ENCODE results near the gene SGCG. TPM values are rescaled to one million over a fixed set of nuclear protein-coding genes. Genes with fewer than 3 reads are reported as not detected.

Gene SGCG
- polyA plus RNA-seq, 2 of the 4 experiments (the other 2 are of a cell fraction) = 0.09 TPM; not detected in 1

GRCh38 chr13:23202383-23202782 is 21.6 kb downstream of the SGCG start:
- CTCF ChIA-PET = no interaction called here
- WGBS (ENCODE audit: missing lambda C conversion rate) = 14% methylated on average over 3 of the region's 3 CpGs

DNA sequence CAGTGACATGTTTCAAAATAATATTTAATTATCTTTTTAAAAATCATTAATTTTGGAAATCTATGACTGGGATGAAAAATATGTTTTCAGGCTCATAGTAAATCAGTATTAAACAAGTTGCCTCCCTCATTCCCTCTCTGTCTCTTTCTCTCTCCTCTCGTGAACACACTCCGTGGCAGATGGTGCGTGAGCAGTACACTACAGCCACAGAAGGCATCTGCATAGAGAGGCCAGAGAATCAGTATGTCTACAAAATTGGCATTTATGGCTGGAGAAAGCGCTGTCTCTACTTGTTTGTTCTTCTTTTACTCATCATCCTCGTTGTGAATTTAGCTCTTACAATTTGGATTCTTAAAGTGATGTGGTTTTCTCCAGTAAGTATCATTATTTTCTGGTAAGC is 22.7 kb downstream of the SGCG start:
- ChIA-PET POLR2A (no interaction called here), CTCF (no interaction called here)
- FAIRE-seq = no peak

More at GRCh38 chr13:23202383-23202782, 21.6 kb downstream of the SGCG start:
- DNase-seq (ENCODE audit: low read depth in 1 of 2, low spot score in 1 of 2) = no peak
- Histone ChIP-seq H3K4me2 (no peak overlapping the region), H3K4me3 (no peak overlapping the region), H3K9me3 (peaks cover 4% of the 10 kb centered on the region; the same call in 1 of the 3 replicates), H3K27ac (no peak overlapping the region), H3K4me1 (no peaks in the 10 kb centered on the region)
- no peak for FAIRE-seq
- ATAC-seq = no peak
- POLR2A ChIA-PET = no interaction called here
- TF ChIP-seq EHMT2 (IDR thresholded peaks at IDR 0.05; ENCODE audit: low read depth) (no peak), JUNB (IDR thresholded peaks at IDR 0.05) (no peak), HOXA7 (CRISPR knock-in tag; IDR thresholded peaks at IDR 0.05) (no peak), ZSCAN20 (CRISPR knock-in tag; IDR thresholded peaks at IDR 0.05) (no peak)
- TF ChIP-seq, protein P1, sequence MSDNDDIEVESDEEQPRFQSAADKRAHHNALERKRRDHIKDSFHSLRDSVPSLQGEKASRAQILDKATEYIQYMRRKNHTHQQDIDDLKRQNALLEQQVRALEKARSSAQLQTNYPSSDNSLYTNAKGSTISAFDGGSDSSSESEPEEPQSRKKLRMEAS (IDR thresholded peaks at IDR 0.05) = no peak

More for the DNA sequence above, 22.7 kb downstream of the SGCG start:
- H3K4me2 ChIP-seq = no peak overlapping the region
- no peak for TF ChIP-seq EHMT2 (IDR thresholded peaks at IDR 0.05; ENCODE audit: low read depth)
- no peak for TF ChIP-seq CHD2 (IDR thresholded peaks at IDR 0.05; ENCODE audit: low read length, partially characterized antibody)
- TF ChIP-seq SREBF2 (IDR thresholded peaks at IDR 0.05) = no peak
- no peak for TF ChIP-seq FOXS1 (CRISPR knock-in tag; IDR thresholded peaks at IDR 0.05)
- TF ChIP-seq RNF2 (IDR thresholded peaks at IDR 0.05; ENCODE audit: borderline replicate concordance, low read depth) = no peak
- no peak for TF ChIP-seq KDM1A (IDR thresholded peaks at IDR 0.05; ENCODE audit: low read depth)
- TF ChIP-seq ZNF302 (CRISPR knock-in tag; IDR thresholded peaks at IDR 0.05) = no peak
- TF ChIP-seq, protein P2, sequence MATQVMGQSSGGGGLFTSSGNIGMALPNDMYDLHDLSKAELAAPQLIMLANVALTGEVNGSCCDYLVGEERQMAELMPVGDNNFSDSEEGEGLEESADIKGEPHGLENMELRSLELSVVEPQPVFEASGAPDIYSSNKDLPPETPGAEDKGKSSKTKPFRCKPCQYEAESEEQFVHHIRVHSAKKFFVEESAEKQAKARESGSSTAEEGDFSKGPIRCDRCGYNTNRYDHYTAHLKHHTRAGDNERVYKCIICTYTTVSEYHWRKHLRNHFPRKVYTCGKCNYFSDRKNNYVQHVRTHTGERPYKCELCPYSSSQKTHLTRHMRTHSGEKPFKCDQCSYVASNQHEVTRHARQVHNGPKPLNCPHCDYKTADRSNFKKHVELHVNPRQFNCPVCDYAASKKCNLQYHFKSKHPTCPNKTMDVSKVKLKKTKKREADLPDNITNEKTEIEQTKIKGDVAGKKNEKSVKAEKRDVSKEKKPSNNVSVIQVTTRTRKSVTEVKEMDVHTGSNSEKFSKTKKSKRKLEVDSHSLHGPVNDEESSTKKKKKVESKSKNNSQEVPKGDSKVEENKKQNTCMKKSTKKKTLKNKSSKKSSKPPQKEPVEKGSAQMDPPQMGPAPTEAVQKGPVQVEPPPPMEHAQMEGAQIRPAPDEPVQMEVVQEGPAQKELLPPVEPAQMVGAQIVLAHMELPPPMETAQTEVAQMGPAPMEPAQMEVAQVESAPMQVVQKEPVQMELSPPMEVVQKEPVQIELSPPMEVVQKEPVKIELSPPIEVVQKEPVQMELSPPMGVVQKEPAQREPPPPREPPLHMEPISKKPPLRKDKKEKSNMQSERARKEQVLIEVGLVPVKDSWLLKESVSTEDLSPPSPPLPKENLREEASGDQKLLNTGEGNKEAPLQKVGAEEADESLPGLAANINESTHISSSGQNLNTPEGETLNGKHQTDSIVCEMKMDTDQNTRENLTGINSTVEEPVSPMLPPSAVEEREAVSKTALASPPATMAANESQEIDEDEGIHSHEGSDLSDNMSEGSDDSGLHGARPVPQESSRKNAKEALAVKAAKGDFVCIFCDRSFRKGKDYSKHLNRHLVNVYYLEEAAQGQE (IDR thresholded peaks at IDR 0.05) = no peak
- no peak for TF ChIP-seq TFCP2L1 (CRISPR knock-in tag; IDR thresholded peaks at IDR 0.05)
- TF ChIP-seq, protein P3, sequence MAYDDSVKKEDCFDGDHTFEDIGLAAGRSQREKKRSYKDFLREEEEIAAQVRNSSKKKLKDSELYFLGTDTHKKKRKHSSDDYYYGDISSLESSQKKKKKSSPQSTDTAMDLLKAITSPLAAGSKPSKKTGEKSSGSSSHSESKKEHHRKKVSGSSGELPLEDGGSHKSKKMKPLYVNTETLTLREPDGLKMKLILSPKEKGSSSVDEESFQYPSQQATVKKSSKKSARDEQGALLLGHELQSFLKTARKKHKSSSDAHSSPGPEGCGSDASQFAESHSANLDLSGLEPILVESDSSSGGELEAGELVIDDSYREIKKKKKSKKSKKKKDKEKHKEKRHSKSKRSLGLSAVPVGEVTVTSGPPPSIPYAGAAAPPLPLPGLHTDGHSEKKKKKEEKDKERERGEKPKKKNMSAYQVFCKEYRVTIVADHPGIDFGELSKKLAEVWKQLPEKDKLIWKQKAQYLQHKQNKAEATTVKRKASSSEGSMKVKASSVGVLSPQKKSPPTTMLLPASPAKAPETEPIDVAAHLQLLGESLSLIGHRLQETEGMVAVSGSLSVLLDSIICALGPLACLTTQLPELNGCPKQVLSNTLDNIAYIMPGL (CRISPR knock-in tag; IDR thresholded peaks at IDR 0.05; ENCODE audit: borderline replicate concordance) = no peak
- TF ChIP-seq RARB (CRISPR knock-in tag; IDR thresholded peaks at IDR 0.05) = no peak
- TF ChIP-seq JUNB (IDR thresholded peaks at IDR 0.05) = no peak
- TF ChIP-seq BCL3 (IDR thresholded peaks at IDR 0.05) = no peak
- TF ChIP-seq BHLHE40 (IDR thresholded peaks at IDR 0.05; ENCODE audit: low read depth, low read length) = no peak
- no peak for TF ChIP-seq FOSB (CRISPR knock-in tag; IDR thresholded peaks at IDR 0.05)
- no peak for TF ChIP-seq NR3C1 (IDR thresholded peaks at IDR 0.05)
- no peak for TF ChIP-seq NFE2L2 (conservative IDR thresholded peaks at IDR 0.05; ENCODE audit: low read length)
- TF ChIP-seq, protein P4, sequence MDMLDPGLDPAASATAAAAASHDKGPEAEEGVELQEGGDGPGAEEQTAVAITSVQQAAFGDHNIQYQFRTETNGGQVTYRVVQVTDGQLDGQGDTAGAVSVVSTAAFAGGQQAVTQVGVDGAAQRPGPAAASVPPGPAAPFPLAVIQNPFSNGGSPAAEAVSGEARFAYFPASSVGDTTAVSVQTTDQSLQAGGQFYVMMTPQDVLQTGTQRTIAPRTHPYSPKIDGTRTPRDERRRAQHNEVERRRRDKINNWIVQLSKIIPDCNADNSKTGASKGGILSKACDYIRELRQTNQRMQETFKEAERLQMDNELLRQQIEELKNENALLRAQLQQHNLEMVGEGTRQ (IDR thresholded peaks at IDR 0.05) = no peak
- no peak for TF ChIP-seq RCOR1 (IDR thresholded peaks at IDR 0.05; ENCODE audit: low read depth, low read length)
- TF ChIP-seq EP300 (IDR thresholded peaks at IDR 0.05) = no peak
- ATAC-seq (no peak), DNase-seq (ENCODE audit: low read depth in 1 of 2, low spot score in 1 of 2) (no peak)
- H3K27ac ChIP-seq = no peak overlapping the region
- H3K4me1 ChIP-seq = no peaks in the 10 kb centered on the region
- WGBS (ENCODE audit: missing lambda C conversion rate) = 53% methylated on average over 5 of the region's 5 CpGs
- peaks cover 4% of the 10 kb centered on the region; the same call in 1 of the 3 replicates for H3K9me3 ChIP-seq
- H3K4me3 ChIP-seq = no peak overlapping the region

Data from A549 (cell line).